Measurements from ENCODE around the gene CELSR1.

The CELSR1 gene

GRCh38 chr22:46535876-46536536 is 1.4 kb downstream of the CELSR1 start:
- no peak for DNase-seq (ENCODE audit: low read depth, low spot score)
- no peak overlapping the region for H3K27ac ChIP-seq

- H3K27ac ChIP-seq, result no peak overlapping the region
- no peak for DNase-seq (ENCODE audit: low read depth, low spot score)
Measured at GRCh38 chr22:46534901-46535630, 2.4 kb downstream of the CELSR1 start.

GRCh38 chr22:46534177-46534776 is 3.1 kb downstream of the CELSR1 start:
- no peak overlapping the region for H3K27ac ChIP-seq
- no peak for DNase-seq (ENCODE audit: low read depth, low spot score)

DNA sequence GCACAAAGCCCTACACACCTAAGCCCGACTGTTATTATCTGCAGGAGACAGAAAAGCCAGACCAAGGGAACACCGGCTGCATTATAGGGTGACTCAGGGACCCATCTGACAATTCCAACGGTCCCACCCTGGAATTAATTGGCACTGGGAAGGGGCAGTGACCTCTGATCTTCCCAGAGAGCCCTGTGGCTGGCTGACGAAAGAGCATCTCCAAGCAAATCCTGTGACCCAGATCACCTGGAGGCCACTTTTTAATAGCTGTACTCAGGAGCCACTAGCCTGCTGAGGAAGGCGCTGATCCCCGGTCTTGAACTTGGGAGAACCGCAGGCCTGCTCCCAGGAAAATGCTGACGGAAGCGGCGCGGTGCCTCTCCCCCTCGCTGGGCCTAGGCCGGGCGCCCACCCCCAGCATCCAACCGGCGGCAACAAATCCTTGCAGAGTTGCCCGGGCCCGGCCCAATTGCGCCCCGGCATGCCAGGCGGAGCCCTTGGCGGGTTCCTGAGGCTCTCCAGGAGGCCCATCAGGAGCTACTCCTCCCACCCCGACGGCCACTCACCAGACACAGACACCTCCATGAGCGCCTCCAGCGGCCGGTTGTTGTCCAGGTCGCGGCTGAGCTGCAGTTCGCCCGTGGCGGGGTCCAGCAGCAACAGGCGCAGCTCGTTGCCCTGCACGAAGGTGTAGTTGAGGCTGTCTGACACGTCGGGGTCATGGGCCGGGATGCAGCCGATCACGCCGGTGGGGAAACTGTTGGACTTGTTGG is 4.2 kb downstream of the CELSR1 start:
- peak overlapping the region; percentile 58 for H3K27ac ChIP-seq
- DNase-seq (ENCODE audit: low read depth, low spot score), result no peak

- DNase-seq (ENCODE audit: low read depth, low spot score), result no peak
- H3K27ac ChIP-seq, result peak overlapping the region; percentile 58
Measured at GRCh38 chr22:46532416-46532815, 5.0 kb downstream of the CELSR1 start.

- no peak for DNase-seq (ENCODE audit: low read depth, low spot score)
- peak overlapping the region; percentile 58 for H3K27ac ChIP-seq
Measured at GRCh38 chr22:46531581-46532175, 5.7 kb downstream of the CELSR1 start.

- DNase-seq (ENCODE audit: low read depth, low spot score), result no peak
- peak overlapping the region; percentile 98 for H3K27ac ChIP-seq
Measured at GRCh38 chr22:46528121-46528610, 9.3 kb downstream of the CELSR1 start.

- H3K27ac ChIP-seq, result peak overlapping the region; percentile 98
Measured at GRCh38 chr22:46526244-46526839, 11.1 kb downstream of the CELSR1 start.

DNA sequence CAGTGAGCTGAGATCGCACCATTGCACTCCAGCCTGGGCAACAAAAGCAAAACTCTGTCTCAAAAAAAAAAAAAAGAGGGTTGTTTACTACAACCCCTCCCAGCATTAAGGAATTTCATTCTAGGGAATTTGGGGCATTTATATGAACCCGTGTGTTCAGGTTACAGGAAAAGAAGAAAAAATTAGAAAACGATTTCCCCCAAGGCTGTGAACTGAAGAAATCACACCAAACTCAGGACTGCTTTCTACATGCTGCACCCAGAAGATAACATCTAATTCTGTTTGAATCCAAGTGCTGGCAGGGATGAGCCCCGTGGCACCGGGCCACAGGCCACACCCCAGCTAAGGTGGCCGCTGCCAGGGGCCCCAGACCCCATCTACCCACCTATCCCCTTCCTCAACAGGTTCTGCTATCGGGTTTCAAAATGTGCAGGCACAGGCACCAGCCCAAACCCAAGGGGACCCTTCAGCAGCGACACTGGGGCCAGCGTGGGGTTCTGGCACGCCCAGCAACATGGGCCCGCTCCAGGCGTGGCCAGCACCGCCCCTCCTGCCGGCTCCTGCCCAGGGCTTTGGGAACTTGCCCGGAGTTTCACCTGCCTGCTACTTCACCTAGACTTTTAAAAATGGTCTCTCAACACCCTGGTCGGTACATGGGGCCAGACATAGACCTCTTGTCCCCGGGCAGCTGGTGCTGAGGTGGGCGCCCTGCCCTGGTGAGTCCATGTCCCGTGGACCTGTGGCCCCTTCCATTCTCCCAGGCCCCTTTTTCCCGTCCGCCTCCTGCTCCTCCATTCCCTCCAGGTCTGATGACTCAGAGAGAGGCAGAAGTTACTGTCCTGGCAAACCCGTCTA is 11.8 kb downstream of the CELSR1 start:
- H3K27ac ChIP-seq, result peak overlapping the region; percentile 98
- DNase-seq (ENCODE audit: low read depth, low spot score), result no peak

More at GRCh38 chr22:46526244-46526839, 11.1 kb downstream of the CELSR1 start:
- no peak for DNase-seq (ENCODE audit: low read depth, low spot score)

- DNase-seq (ENCODE audit: low read depth, low spot score), result no peak
- H3K27ac ChIP-seq, result no peak overlapping the region
Measured at GRCh38 chr22:46524203-46524740, 13.1 kb downstream of the CELSR1 start.

DNA sequence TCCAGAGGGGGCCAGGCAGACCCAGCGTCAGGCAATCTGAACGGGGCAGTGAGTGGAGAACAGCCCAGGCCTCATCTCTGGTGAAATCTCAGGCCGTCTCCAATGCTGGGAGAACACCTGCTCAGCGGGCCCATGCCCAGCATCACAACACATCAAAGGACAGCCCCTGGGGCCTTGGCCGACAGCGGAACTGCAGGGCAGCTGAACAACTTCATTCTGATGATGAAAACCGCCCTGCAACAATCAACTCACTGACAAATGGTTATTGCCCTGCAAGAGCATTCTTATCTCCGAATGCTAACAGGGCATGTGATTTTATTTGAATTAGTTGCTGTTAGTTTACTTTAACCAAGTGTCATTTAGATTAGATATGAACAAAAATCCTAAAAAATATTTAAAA is 14.6 kb downstream of the CELSR1 start:
- DNase-seq (ENCODE audit: low read depth, low spot score), result no peak
- H3K27ac ChIP-seq, result no peak overlapping the region

DNA sequence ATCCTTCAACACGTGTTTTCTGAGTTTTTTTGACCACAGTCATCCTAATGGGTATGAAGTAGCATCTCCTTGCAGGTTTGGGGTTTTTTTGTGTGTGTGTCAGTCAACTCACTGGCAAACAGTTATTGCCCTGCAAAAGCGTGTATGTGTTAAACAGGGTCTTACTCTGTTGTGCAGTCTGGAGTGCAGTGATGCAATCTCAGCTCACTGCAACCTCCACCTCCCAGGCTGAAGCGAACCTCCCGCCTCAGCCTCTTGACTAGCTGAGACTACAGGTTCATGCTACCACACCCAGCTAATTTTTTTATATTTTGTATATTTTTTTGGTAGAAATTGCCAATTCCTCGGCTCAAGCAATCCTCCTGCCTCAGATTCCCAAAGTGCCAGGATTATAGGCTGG is 15.4 kb downstream of the CELSR1 start:
- no peak overlapping the region for H3K27ac ChIP-seq
- no peak for DNase-seq (ENCODE audit: low read depth, low spot score)

DNA sequence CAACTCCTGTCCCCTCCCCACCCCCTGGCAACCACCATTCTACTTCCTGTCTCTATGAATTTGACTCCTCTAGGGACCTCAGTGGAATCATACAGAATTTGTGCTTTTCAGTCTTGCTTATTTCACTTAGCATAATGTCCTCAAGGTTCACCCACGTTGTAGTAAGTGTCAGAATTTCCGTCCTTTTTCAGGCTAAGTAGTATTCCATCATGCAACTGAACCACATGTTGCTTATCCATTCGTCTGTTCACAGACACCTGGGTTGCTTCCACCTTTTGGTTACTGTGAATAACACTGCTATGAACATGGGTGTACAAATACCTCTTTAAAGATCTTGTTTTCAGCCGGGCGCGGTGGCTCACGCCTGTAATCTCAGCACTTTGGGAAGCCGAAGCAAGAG is 16.5 kb downstream of the CELSR1 start:
- H3K27ac ChIP-seq, result no peak overlapping the region
- DNase-seq (ENCODE audit: low read depth, low spot score), result no peak

- DNase-seq (ENCODE audit: low read depth, low spot score), result no peak
Measured at GRCh38 chr22:46519377-46519776, 18.0 kb downstream of the CELSR1 start.

GRCh38 chr22:46518542-46519325 is 18.7 kb downstream of the CELSR1 start:
- no peak overlapping the region for H3K27ac ChIP-seq
- no peak for DNase-seq (ENCODE audit: low read depth, low spot score)

More at GRCh38 chr22:46519377-46519776, 18.0 kb downstream of the CELSR1 start:
- no peak overlapping the region for H3K27ac ChIP-seq

GRCh38 chr22:46518038-46518437 is 19.4 kb downstream of the CELSR1 start:
- H3K27ac ChIP-seq, result no peak overlapping the region
- no peak for DNase-seq (ENCODE audit: low read depth, low spot score)

DNA sequence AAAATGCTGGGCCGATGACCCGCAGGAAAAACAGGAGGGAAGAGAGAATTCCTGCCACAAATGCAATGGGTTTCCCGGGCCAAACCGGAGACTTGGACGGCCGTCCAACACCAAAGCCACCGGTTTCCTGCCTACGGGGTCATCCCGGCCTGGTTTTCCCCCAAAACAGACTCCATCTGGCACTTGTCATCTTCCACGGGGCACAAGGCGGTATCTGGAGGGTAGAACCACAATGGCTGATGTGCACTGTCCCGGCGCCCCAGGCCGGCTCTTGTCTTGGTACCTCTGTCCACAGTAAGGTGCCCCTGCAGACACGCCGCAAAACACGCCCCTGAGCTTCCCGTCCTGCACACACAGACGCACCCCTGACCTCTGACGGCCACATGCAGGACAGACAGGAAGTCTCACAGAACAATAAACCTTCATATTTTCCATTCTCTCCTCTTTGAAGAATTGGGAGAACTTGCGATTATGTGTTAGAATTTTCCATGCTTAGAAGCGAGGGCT is 20.1 kb downstream of the CELSR1 start:
- no peak for DNase-seq (ENCODE audit: low read depth, low spot score)
- no peak overlapping the region for H3K27ac ChIP-seq

DNA sequence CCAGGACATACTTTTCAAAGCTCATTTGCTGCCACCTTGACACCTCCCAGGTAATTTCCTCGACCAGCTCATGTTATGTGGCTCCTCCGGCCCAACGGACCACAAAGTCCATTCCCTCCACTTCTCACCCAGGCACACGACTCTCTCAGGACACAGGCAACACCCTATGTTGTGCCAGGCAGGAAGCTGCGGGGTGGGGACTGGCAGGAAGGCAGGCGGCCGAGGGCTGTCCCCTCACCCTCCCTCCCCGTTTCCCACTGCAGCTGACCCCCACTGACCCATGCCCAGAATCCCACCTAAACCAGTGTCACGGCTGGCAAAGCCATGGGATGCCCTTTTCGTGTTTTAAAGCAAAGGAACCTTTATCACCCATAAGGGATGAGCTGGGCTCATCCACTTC is 20.8 kb downstream of the CELSR1 start:
- H3K27ac ChIP-seq, result no peak overlapping the region
- no peak for DNase-seq (ENCODE audit: low read depth, low spot score)
